Panc1 (cell line): ENCODE measurements around the gene PLEKHO2.

Experiments
- POLR2AphosphoS5 ChIP-seq: IDR thresholded peaks from 2 replicates; pipeline ENCODE4 v1.6.1; 2012; ENCODE audit warnings: mild to moderate bottlenecking, low read depth, low read length, moderate library complexity
- TF ChIP-seq, protein P1 (sequence below): fragments of 450-650 bp; IDR thresholded peaks from 2 replicates; pipeline ENCODE4 v1.5.1; 2017; ENCODE audit warnings: mild to moderate bottlenecking

- TF ChIP-seq, protein P1, sequence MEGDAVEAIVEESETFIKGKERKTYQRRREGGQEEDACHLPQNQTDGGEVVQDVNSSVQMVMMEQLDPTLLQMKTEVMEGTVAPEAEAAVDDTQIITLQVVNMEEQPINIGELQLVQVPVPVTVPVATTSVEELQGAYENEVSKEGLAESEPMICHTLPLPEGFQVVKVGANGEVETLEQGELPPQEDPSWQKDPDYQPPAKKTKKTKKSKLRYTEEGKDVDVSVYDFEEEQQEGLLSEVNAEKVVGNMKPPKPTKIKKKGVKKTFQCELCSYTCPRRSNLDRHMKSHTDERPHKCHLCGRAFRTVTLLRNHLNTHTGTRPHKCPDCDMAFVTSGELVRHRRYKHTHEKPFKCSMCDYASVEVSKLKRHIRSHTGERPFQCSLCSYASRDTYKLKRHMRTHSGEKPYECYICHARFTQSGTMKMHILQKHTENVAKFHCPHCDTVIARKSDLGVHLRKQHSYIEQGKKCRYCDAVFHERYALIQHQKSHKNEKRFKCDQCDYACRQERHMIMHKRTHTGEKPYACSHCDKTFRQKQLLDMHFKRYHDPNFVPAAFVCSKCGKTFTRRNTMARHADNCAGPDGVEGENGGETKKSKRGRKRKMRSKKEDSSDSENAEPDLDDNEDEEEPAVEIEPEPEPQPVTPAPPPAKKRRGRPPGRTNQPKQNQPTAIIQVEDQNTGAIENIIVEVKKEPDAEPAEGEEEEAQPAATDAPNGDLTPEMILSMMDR: no peak
- no peak for TF ChIP-seq POLR2AphosphoS5
These were observed 16.7 kb upstream of the PLEKHO2 start for GRCh38 chr15:64824929-64825430.
